Mammary epithelial cell (primary cell): ENCODE results near the gene JTB.

Experiments
- CTCF ChIP-seq, 2 donors: IDR thresholded peaks in 1 of 2; conservative IDR thresholded peaks in 1 of 2; 2 replicates each; pipeline ENCODE4 v1.5.1; 2011 to 2012; ENCODE audit warnings: inconsistent platforms in 2 of 2, low read length in 2 of 2, mild to moderate bottlenecking in 2 of 2, control low read depth in 1 of 2, low read depth in 1 of 2; ENCODE audit not compliant: insufficient read depth in 1 of 2; ENCODE audit errors: extremely low read depth in 1 of 2
- EZH2 ChIP-seq: IDR thresholded peaks from 2 replicates; pipeline ENCODE4 v1.6.1; 2012; ENCODE audit warnings: low read length, inconsistent platforms, borderline replicate concordance

GRCh38 chr1:153929981-153930948 is 47.2 kb downstream of the JTB start:
- TF ChIP-seq CTCF (conservative IDR thresholded peaks at IDR 0.05 in 1 of 2, IDR thresholded peaks at IDR 0.05 in 1 of 2; ENCODE audit: extremely low read depth in 1 of 2, insufficient read depth in 1 of 2, low read depth in 1 of 2, low read length in 2 of 2): peak in 1 of 2 donors; percentile 2
- TF ChIP-seq EZH2: no peak
